GM18951 (cell line): ENCODE data around the gene MUC5B.

Source experiments
- POLR2A ChIP-seq: IDR thresholded peaks from 4 replicates; pipeline ENCODE4 v1.6.1; 2011; ENCODE audit warnings: mild to moderate bottlenecking; ENCODE audit not compliant: insufficient read length, insufficient read depth; ENCODE audit errors: extremely low read depth
- in situ Hi-C: fragments of 300-500 bp; cut with MboI; formaldehyde crosslinking; loops from one replicate; pipeline ENCODE4 v1.12.0; 2022; ENCODE audit warnings: low sequenced_read_pairs, mixed read lengths, inconsistent platforms; ENCODE audit not compliant: unreplicated experiment

Gene MUC5B

DNA sequence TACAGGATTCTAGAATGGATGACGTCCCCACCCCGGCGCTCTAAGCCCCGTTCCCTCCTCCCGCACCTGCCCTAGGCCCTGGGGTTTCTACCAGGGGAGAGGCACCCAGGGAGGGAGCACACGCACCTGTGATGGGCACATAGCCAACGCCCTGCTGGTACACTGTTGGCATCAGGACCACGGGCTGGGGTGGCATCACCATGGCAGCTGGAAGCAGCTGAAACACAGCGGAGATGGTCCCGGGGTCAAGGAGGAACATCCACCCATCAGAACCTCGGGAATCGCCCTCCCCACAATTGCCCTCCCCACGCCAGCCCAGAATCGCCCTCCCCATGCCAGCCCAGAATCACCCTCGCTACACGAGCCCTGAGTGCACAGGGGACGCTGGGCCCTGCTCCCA, 63.0 kb downstream of the MUC5B start:
- no peak for TF ChIP-seq POLR2A
- in situ Hi-C loops = no loop called here

- no peak for TF ChIP-seq POLR2A
- in situ Hi-C loops = no loop called here
These were observed 65.1 kb downstream of the MUC5B start for GRCh38 chr11:1287928-1288327.

GRCh38 chr11:1288426-1289151, 65.7 kb downstream of the MUC5B start:
- in situ Hi-C loops = no loop called here
- no peak for TF ChIP-seq POLR2A

DNA sequence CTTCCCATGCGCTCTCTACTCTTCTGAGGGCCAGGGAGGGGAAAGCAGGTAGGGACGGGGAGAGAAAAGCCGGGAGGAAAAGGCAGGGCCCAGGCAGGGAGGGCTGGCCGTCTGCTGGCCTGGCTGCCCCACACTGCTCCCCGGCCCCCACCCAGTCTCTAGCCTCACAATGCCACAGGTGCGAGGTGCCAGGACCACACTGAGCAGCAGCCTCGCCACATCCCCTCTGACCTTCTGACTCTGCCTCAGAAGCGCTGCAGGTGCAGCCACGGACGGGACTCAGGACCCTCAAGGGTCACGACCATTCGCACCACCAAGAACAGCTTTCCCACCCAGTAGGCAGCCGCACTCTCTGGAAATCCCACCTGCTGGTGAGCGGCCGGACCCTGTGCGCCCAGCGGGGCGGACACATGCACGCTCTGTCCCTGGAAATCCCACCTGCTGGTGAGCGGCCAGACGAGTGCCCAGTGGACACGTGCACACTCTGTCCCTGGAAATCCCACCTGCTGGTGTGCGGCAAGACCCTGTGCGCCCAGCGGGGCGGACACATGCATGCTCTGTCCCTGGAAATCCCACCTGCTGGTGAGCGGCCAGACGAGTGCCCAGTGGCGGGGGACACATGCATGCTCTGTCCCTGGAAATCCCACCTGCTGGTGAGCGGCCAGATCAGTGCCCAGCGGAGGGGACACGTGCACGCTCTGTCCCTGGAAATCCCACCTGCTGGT, 66.5 kb downstream of the MUC5B start:
- no peak for TF ChIP-seq POLR2A
- in situ Hi-C loops = no loop called here

DNA sequence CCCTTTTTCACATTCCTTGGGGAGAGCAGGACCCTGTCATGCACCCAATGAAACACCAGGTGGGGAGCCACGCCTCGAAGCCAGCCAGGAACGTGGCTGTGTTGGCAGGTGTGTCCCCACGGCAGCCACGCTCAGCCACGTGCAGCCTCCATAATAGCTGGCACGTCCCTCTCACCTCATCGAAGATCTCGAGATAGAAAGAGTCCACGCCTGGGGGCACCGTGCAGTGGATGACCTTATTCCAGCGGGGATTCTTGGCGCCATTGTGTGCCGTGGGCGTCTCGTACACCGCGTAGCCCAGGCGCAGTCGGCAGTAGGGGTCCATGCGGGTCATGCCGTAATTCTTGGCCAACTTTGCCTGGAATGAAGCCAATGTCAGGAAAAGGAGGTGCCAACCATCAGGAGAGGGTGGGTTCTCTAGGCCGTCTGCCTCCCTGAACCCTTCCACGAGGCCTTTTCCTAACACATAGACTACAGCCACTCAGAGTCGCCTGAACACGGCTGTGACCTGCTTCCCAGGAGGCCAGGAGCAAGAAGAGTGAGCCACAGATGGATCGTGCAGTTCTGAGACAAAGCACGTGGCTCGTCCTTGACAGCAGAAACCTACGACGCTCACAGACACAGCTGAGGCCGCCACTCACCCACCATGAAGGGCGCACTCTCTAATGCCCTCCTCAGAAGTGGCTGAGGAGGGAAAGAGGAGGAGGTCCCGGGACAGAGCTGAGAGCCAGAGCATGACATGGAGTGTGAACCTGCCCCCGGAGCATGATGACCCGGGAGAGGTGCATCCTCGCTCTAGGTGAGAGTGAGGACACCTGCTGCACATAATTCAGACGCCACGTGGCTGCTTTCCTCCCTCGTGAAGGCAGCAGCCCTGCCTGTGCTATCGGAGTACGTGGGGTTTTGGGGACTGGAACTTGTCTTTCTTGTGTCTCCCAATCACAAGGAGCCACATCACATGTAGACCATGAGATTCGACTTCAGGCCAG, 67.5 kb downstream of the MUC5B start:
- in situ Hi-C loops = no loop called here

DNA sequence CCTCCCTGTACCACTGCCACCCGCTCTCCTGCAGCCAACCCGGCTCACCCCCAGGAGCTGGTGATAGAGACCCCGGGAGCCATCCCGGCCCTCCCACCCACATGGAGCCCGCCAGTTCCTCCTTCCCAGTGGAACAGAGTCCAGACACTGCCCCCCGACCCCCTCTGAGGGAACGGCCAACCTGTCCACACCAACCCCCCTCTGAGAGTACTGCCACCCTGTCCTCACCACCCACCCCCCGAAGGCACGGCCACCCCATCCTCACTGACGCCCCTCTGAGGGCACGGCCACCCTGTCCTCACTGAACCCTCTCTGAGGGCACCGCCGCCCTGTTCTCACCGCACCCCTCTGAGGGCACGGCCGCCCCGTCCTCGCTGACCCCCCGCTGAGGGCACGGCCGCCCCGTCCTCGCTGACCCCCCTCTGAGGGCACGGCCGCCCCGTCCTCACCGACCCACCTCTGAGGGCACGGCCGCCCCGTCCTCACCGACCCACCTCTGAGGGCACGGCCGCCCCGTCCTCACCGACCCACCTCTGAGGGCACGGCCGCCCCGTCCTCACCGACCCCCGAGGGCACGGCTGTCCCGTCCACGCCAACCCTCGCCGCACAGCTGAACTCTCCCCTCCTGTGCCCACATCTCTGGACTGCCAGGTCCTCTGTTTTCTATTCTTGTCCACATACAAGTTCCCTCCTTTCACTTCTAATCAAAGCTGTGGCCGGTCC, 68.6 kb downstream of the MUC5B start:
- in situ Hi-C loops = no loop called here
- TF ChIP-seq POLR2A = no peak

More for the DNA sequence above, 67.5 kb downstream of the MUC5B start:
- no peak for TF ChIP-seq POLR2A

DNA sequence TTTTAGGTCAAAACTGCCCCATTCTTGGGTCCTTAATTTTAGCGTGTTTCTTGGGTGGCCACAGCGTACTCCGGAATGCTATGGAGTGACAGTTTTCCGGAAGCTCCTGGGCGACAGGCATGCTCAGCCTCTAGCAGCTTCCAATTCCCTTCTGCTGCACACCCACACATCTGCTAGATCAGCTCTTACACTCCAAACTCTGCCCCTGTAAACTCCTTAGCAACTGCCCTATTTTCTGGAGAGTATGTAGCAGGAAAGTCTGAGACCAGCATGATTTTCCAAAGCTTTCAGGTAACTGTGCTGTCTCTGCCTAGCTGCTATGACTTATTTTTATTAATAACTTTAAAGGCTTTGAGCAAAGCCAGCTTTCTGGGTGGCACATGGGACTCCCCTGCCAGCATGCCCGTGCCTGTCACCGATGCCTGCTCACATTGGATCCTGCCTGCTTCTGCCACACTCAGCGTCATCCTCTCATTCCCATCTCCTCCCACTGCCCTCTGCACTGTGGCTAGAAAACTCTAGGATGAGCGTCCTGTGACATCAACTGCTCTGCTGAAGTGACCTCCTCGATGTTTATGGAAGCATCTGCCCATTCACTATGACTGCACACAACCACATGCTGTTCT, 69.3 kb downstream of the MUC5B start:
- in situ Hi-C loops = no loop called here
- TF ChIP-seq POLR2A = no peak

DNA sequence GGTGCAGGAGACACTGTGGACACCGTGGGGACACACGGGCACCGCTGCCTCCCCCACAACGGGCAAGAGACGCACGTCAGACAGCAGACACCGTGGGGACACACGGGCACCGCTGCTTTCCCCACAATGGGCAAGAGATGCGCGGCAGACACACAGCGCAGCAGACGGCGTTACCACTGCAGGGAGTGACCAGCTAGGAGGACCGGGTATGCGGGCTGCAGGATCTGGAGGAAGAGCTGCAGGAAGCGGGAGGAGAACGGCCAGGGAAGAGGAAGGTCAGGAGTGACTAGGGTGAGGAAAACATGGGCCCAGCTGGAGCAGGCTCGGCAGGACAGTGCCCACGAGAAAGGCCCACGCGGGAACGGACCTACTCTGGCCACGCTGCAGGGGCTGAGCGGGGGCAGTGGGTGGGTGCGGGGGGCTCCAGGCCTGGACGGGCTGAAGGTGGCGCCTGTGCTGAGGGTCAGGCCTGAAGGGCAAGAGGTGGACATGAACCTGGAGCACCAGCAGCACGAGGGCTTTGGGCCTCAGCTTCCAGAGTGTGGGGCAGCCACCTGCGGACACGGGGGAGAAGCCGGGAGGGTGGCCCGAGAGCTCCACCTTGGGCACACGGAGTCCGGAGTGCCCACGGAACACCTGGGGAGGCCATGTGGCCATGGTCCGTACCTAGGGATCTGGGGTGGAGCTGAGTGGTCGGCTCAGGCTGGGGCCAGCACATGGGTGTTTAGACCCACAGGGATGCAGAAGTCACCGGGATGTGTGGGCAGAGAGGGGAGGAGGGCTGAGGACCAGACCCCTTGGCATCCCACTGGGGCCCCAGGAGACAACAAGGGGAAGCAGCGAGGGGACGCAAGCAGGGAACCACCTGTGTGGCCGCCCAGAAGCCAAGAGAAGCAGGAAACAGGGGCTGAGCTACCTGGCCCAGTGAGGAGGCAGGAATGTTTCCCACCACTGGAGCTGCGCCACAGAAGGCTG, 70.1 kb downstream of the MUC5B start:
- in situ Hi-C loops = no loop called here
- no peak for TF ChIP-seq POLR2A

DNA sequence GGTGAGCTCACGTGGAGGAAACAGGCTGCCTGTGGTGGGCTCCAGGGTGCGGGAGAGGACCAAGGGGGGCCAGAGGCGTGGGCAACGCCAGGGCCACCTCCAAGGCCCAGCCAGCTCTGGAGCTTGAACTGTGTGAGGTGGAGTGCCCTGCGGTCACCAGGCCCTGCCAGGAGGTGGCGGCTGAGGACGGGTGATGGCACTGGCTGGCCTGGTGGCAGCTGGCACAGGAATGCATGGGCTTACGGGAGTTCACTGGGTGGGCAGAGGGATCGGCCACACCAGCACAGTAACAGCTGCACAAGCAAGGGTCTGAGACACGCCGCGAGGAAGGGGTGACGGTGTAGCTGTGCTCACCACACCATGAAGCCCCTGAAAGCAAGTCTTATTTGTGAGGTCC, 70.8 kb downstream of the MUC5B start:
- in situ Hi-C loops = no loop called here
- TF ChIP-seq POLR2A = no peak

DNA sequence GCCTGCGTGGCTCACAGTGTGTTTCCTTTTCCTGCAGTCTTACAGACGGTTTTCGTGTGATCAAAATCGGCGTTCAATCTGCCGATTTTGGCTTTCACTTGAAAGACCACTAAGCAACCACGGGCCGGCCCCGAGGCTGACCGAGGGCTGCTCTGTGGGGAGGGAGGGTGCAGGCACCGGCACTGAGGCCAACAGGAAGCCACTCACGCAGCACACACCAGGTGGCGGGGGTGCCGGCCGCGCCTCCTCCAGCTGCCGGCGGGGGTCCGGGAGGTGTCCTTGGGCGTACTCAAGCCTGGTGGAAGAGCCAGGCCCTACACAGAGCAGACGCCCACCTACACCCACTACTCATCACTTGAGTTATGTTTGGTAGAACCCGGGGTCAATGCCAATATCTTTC, 72.2 kb downstream of the MUC5B start:
- TF ChIP-seq POLR2A = no peak
- in situ Hi-C loops = no loop called here

DNA sequence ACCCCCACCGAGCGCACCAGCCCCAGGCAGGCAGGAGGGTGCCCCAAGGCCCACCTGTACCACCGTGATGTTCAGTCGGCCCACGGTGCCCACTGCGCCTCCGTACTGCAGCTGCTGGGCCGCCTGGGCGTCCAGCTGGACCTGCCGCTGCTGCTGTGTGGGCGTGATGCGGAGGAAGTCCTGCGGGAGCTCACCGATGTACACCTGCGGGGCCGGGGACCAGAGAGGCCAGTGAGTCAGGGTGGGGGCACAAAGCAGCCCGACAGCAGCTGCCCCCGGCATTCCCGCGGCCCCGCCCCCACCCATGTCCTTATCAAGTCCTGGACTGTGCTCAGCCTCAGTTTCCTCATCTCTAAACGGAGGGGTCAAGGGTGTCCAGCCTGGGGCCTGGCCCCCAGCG, 72.7 kb downstream of the MUC5B start:
- no peak for TF ChIP-seq POLR2A
- in situ Hi-C loops = no loop called here
